HG03520 (cell line): ENCODE results near the gene CADM2.
"Not testable (repeated sequence)": the region's sequence is repeated elsewhere in the genome, so short reads cannot be mapped to it uniquely, and the experiment has no call there.

ENCODE experiments used
- ATAC-seq: cut with Tn5 transposase; IDR thresholded peaks from one replicate; pipeline ENCODE4 v1.9.1; 2021; ENCODE audit warnings: mild to moderate bottlenecking, moderate library complexity; ENCODE audit not compliant: unreplicated experiment

The CADM2 gene

GRCh38 chr3:85074003-85074402 lies 115.2 kb downstream of the CADM2 start:
- no peak for ATAC-seq

- ATAC-seq, result no peak
Measured at GRCh38 chr3:85075663-85076062, 116.9 kb downstream of the CADM2 start.

- ATAC-seq, result no peak
Measured at GRCh38 chr3:85077018-85077417, 118.2 kb downstream of the CADM2 start.

GRCh38 chr3:85081191-85081906 lies 122.6 kb downstream of the CADM2 start:
- ATAC-seq, result no peak

GRCh38 chr3:85090495-85090894 lies 131.7 kb downstream of the CADM2 start:
- ATAC-seq, result no peak

GRCh38 chr3:85100316-85100715 lies 141.5 kb downstream of the CADM2 start:
- ATAC-seq, result no peak

GRCh38 chr3:85102781-85103180 lies 144.0 kb downstream of the CADM2 start:
- ATAC-seq, result no peak

GRCh38 chr3:85110393-85110792 lies 151.6 kb downstream of the CADM2 start:
- ATAC-seq, result no peak

- no peak for ATAC-seq
Measured at GRCh38 chr3:85120879-85121278, 162.1 kb downstream of the CADM2 start.

GRCh38 chr3:85132864-85133263 lies 174.1 kb downstream of the CADM2 start:
- ATAC-seq, result not testable (repeated sequence)

- not testable (repeated sequence) for ATAC-seq
Measured at GRCh38 chr3:85133691-85134420, 175.1 kb downstream of the CADM2 start.

GRCh38 chr3:85142626-85143025 lies 183.8 kb downstream of the CADM2 start:
- no peak for ATAC-seq

GRCh38 chr3:85148036-85148435 lies 189.2 kb downstream of the CADM2 start:
- no peak for ATAC-seq

- ATAC-seq, result no peak
Measured at GRCh38 chr3:85151555-85151954, 192.8 kb downstream of the CADM2 start.

GRCh38 chr3:85153279-85153678 lies 194.5 kb downstream of the CADM2 start:
- ATAC-seq, result not testable (repeated sequence)

- no peak for ATAC-seq
Measured at GRCh38 chr3:85159376-85159775, 200.6 kb downstream of the CADM2 start.

GRCh38 chr3:85161544-85161943 lies 202.8 kb downstream of the CADM2 start:
- ATAC-seq, result no peak

- no peak for ATAC-seq
Measured at GRCh38 chr3:85162905-85163304, 204.1 kb downstream of the CADM2 start.

- ATAC-seq, result no peak
Measured at GRCh38 chr3:85164436-85164835, 205.6 kb downstream of the CADM2 start.

- ATAC-seq, result no peak
Measured at GRCh38 chr3:85167576-85167975, 208.8 kb downstream of the CADM2 start.

GRCh38 chr3:85170646-85171045 lies 211.9 kb downstream of the CADM2 start:
- ATAC-seq, result no peak

- no peak for ATAC-seq
Measured at GRCh38 chr3:85171976-85172375, 213.2 kb downstream of the CADM2 start.
